ENCODE results near the gene ENDOV.
"Not testable (repeated sequence)": the region's sequence is repeated elsewhere in the genome, so short reads cannot be mapped to it uniquely, and the experiment has no call there.

Gene ENDOV

GRCh38 chr17:80388601-80389000 is 26.4 kb upstream of the ENDOV start:
- no peak for DNase-seq

DNA sequence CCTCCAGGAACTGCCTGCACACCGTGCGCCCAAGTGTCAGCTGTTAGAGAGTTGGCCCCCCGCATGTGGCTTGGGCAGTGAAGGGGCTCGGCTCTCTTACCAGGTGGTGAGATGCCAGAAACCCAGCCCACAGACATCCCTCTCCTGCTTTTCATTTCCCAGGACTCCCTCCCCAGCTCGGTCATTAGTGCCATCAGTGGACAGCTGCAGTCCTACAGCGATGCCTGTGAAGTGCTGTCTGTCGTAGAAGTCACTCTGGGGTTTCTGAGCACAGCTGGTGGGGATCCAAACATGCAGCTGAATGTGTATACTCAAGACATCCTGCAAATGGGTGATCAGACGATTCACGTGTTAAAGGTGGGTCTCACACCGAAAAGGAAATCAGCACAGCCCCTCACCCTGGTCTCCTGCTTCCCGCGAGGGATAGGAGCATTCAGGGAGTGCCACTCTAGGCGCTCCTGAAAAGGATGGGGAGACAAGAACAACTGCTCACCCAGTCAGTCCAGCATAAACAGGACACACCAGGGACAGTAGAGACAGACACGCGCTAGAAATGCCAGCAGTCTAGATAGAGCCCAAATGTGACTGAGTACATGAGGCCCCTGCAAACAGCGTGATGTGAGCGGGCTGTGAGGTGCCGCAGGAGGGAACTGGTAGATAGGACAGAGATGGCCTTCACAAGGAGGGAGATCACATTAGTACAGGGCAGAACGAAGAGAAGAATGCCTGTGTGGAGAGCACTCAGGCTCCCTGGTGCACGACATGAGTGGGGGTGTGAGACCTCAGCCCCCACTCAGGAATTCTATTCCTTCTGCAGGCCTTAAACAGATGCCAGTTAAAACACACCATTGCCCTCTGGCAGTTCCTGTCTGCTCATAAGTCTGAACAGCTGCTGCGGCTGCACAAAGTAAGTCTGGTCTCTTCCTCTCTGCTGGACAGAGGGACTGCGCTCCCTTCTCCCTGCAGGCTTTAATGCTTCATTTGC is 25.7 kb upstream of the ENDOV start:
- no peak for DNase-seq

- DNase-seq: no peak
These were observed 21.6 kb upstream of the ENDOV start for GRCh38 chr17:80393241-80393890.

GRCh38 chr17:80393961-80394360 is 21.0 kb upstream of the ENDOV start:
- DNase-seq: no peak

- no peak for DNase-seq
These were observed 20.2 kb upstream of the ENDOV start for GRCh38 chr17:80394629-80395216.

- no peak for DNase-seq
These were observed 19.4 kb upstream of the ENDOV start for GRCh38 chr17:80395402-80396151.

DNA sequence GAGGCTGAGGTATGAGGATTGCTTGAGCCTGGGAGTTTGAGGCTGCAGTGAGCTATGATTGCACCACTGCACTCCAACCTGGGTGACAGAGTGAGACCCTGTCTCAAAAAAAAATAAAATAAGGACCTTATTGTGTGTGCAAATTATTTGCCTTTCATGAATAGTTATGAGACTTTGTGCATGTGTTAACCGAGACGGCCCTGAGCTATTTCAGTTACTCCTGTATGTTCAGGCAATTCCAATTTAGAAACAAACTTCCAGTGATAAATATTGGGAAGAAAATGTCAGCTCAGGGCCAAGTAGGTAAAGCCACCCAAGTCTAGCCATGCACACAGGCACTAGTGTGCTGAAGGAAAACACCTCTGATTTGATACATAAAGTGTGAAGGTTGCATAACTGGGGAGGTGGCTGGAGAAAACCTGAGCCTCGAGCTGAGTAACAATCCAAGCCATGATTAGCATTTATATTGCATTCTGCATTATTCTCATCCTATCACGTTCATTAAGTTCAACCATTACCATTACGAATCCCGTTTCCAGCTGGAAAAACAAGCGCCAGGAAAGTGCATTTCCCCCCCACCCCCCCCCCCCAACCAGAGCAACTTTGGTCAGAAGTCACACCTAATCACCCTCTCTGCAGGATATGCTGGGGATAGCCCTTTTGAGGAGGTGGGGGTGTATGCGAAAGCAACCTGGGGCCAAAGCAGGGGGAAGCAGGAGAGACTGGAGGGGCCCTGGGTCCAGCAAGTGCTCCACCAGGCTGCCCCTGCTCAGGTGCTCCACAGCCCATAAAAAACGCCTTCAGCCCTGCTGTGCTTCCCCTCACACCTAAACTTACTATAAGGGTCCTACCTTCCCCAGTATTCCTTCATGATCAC is 18.6 kb upstream of the ENDOV start:
- no peak for DNase-seq

- no peak for DNase-seq
These were observed 18.0 kb upstream of the ENDOV start for GRCh38 chr17:80397034-80397387.

- no peak for DNase-seq
These were observed 17.3 kb upstream of the ENDOV start for GRCh38 chr17:80397686-80398085.

- not testable (repeated sequence) for DNase-seq
These were observed 13.9 kb upstream of the ENDOV start for GRCh38 chr17:80401086-80401485.

GRCh38 chr17:80402102-80402501 is 12.9 kb upstream of the ENDOV start:
- not testable (repeated sequence) for DNase-seq

DNA sequence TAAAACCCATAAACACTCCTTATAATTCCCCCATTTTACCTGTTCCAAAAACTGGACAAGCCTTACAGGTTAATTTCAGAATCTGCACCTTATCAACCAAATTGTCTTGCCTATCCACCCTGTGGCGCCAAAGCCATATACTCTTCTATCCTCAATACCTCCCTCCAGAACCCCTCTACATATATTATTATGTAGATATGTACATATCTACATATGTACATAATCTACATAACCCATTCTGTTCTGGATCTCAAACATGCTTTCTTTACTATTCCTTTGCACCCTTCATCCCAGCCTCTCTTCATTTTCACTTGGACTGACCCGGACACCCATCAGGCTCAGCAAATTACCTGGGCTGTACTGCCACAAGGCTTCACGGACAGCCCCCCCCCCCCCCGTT is 12.0 kb upstream of the ENDOV start:
- DNase-seq: no peak

DNA sequence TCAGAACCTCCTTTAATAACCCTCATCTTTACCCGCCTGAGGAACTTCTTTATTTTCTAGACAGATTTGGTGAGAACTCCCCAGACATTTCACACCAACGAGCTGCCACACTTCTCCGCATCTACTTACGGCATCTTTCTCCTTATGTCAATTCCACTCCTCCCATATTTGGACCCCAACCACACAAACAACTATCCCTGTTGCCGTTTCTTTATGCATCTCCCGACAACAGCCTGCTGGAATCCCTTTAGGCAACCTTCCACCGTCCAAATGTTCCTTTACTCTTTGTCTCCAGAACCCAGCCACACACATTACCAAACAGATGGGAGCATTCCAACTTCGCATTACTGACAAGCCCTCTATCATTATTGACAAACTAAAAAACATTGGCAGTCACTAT is 8.8 kb upstream of the ENDOV start:
- no peak for DNase-seq

DNA sequence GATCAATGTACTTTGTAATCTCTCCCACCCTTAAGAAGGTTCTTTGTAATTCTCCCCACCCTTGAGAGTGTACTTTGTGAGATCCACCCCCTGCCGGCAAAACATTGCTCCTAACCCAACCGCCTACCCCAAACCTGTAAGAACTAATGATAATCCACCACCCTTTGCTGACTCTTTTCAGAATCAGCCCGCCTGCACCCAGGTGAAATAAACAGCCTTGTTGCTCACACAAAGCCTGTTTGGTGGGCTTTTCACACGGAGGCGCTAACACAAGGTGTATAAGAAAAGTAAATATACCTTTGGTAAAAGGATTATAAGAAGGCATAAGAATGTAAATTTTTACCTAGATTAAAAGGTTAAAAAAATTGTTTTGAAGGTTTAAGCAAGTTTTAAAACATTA is 7.0 kb upstream of the ENDOV start:
- DNase-seq: not testable (repeated sequence)

- no peak for DNase-seq
These were observed 6.1 kb upstream of the ENDOV start for GRCh38 chr17:80408872-80409271.

GRCh38 chr17:80409626-80410025 is 5.3 kb upstream of the ENDOV start:
- DNase-seq: no peak

DNA sequence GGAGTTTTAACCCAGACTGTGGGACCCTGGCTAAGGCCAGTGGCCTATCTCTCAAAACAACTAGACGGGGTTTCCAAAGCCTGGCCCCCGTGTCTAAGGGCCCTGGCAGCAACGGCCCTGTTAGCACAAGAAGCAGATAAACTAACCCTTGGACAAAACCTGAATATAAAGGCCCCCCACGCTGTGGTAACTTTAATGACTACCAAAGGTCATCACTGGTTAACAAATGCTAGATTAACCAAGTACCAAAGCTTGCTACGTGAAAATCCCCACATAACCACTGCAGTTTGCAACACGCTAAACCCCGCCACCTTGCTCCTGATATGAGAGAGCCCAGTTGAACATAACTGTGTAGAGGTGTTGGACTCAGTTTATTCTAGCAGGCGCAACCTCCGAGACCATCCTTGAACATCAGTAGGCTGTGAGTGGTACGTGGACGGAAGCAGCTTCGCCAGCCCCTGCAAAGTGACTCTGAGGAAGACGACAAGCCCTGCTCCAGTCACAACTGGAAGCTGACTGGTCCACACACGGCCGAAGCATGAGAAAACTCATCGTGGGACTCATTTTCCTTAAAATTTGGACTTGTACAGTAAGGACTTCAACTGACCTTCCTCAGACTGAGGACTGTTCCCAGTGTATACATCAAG is 4.4 kb upstream of the ENDOV start:
- not testable (repeated sequence) for DNase-seq

GRCh38 chr17:80413771-80414507 is 1.0 kb upstream of the ENDOV start:
- DNase-seq: no peak

DNA sequence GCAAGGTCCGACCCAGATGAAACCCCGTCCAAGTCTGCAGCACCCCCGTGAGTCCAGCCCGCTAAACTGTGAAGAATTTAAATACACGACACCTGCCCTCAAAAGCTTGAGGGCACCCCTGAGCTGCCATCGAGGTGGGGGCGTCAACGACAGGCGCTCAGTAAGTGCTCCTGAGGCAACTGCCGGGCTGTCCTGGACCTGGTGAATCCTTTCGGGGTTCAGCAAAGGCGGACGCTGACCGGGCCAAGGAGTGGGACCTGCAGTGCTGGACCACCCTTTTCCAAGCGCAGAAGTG is 512 bp upstream of the ENDOV start:
- DNase-seq: no peak

- no peak for DNase-seq
These were observed 715 bp downstream of the ENDOV start for GRCh38 chr17:80415626-80416137.
